ENCODE results near the gene A1BG. TPM values are rescaled to one million over a fixed set of nuclear protein-coding genes. Genes with fewer than 3 reads are reported as not detected.

Gene A1BG
- total RNA-seq, 4 donors from 2014 or later, result 1.0 to 14.9 (median 8.1) TPM

GRCh38 chr19:58392945-58393724 lies 39.8 kb upstream of the A1BG start:
- no peak overlapping the region for H3K27ac ChIP-seq
- H3K4me1 ChIP-seq, result peaks cover 39% of the 10 kb centered on the region
- H3K9me3 ChIP-seq, result no peaks in the 10 kb centered on the region
- no peak overlapping the region for H3K4me3 ChIP-seq
- H3K27me3 ChIP-seq, result peaks cover 18% of the 10 kb centered on the region
- peak in 1 of 2 donors; percentile 68 for DNase-seq (ENCODE audit: low spot score in 2 of 2)
- 89% methylated on average over 10 of the region's 26 CpGs for WGBS
- TF ChIP-seq, protein P1, sequence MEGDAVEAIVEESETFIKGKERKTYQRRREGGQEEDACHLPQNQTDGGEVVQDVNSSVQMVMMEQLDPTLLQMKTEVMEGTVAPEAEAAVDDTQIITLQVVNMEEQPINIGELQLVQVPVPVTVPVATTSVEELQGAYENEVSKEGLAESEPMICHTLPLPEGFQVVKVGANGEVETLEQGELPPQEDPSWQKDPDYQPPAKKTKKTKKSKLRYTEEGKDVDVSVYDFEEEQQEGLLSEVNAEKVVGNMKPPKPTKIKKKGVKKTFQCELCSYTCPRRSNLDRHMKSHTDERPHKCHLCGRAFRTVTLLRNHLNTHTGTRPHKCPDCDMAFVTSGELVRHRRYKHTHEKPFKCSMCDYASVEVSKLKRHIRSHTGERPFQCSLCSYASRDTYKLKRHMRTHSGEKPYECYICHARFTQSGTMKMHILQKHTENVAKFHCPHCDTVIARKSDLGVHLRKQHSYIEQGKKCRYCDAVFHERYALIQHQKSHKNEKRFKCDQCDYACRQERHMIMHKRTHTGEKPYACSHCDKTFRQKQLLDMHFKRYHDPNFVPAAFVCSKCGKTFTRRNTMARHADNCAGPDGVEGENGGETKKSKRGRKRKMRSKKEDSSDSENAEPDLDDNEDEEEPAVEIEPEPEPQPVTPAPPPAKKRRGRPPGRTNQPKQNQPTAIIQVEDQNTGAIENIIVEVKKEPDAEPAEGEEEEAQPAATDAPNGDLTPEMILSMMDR (IDR thresholded peaks at IDR 0.05), result no peak
- TF ChIP-seq EP300 (IDR thresholded peaks at IDR 0.05), result no peak
- H3K36me3 ChIP-seq, result peaks cover 46% of the 10 kb centered on the region

DNA sequence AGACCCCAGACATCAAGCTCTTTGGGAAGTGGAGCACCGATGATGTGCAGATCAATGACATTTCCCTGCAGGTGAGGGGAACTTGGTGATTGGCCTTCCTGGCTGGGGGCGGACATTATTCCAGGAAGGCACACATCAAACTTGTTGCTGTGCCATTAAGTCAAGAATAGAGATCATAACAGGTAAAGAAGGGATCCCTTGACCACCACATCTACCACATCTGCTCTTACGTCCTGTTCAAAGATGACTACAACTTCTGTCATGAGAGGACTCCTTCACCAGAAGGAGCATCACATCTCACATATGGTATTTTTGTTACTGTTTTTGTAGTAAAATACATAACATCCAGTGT lies 34.9 kb upstream of the A1BG start:
- Histone ChIP-seq H3K4me1 (peaks cover 32% of the 10 kb centered on the region), H3K27me3 (no peaks in the 10 kb centered on the region), H3K9me3 (no peaks in the 10 kb centered on the region), H3K4me3 (peak overlapping the region; percentile 66), H3K27ac (no peak overlapping the region), H3K36me3 (peaks cover 28% of the 10 kb centered on the region)
- no peak for DNase-seq (ENCODE audit: low spot score in 2 of 2)
- 85% methylated on average over 3 of the region's 3 CpGs for WGBS
- TF ChIP-seq POLR2AphosphoS5 (IDR thresholded peaks at IDR 0.05), result no peak
- TF ChIP-seq EP300 (IDR thresholded peaks at IDR 0.05), result no peak
- TF ChIP-seq POLR2A (IDR thresholded peaks at IDR 0.05), result no peak
- TF ChIP-seq, protein P1 (IDR thresholded peaks at IDR 0.05), result no peak

DNA sequence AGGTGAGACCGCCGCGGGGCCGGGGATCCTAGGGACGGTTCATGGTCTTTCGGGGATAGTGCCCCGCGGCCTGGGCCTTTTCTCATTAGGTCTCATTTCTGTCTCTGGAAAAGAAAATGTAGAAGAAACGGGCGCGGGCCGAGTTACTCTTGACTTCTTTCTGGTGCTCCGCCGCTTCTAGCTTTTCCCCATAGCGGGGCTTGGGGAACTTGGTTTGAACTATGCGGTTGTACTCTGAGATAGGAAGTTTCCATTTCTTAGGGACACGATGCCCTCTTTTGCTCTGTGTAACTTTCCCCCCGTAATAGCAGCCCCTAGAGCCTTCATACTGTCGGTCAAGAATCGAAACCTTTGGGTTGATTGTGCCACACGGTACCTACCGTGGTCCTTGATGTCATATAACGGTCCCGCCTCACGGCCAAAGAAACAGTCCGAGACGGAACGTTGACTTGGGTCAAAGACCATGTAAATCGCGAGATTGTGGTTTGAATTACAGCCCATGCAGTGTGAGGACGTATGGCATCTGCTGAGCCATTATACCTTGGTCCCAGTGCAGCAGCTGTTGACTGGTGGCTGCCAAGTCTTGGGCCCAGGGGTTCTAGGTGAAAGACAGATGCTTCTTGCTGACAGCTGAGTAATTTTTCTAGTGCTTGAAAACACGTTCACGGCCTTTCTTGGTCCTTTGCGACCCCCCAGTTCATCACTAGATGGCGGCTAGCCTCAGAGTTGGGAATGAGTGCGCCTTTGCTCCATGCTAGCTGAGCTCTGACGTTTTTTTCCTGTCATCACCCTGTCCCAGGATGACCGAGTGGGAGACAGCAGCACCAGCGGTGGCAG lies 34.3 kb upstream of the A1BG start:
- Histone ChIP-seq H3K9me3 (no peaks in the 10 kb centered on the region), H3K4me3 (peak overlapping the region; percentile 66), H3K27ac (peak overlapping the region; percentile 98), H3K36me3 (peaks cover 22% of the 10 kb centered on the region), H3K27me3 (no peaks in the 10 kb centered on the region), H3K4me1 (peaks cover 32% of the 10 kb centered on the region)
- 7% methylated on average over 28 of the region's 39 CpGs for WGBS
- no peak for TF ChIP-seq POLR2A (IDR thresholded peaks at IDR 0.05)
- no peak for TF ChIP-seq POLR2AphosphoS5 (IDR thresholded peaks at IDR 0.05)
- no peak for TF ChIP-seq EP300 (IDR thresholded peaks at IDR 0.05)
- TF ChIP-seq, protein P1 (IDR thresholded peaks at IDR 0.05), result no peak
- no peak for DNase-seq (ENCODE audit: low spot score in 2 of 2)

GRCh38 chr19:58386576-58387337 lies 33.5 kb upstream of the A1BG start, which contains the start of gene RPS5:
RPS5 (plus strand) TSS chr19:58387269; CDS start chr19:58388138, 869 bp downstream.
- DNase-seq (ENCODE audit: low spot score in 2 of 2), result peak; percentile 98
- H3K4me1 ChIP-seq, result peaks cover 40% of the 10 kb centered on the region
- peaks cover 20% of the 10 kb centered on the region for H3K36me3 ChIP-seq
- no peaks in the 10 kb centered on the region for H3K27me3 ChIP-seq
- no peak for TF ChIP-seq EP300 (IDR thresholded peaks at IDR 0.05)
- peak in 1 of 2 donors; percentile 72 for TF ChIP-seq POLR2A (IDR thresholded peaks at IDR 0.05)
- TF ChIP-seq POLR2AphosphoS5 (IDR thresholded peaks at IDR 0.05), result peak in 2 of 3 donors; percentile 85 to 87
- TF ChIP-seq, protein P1 (IDR thresholded peaks at IDR 0.05), result no peak
- H3K9me3 ChIP-seq, result no peaks in the 10 kb centered on the region
- peak within 1 kb of the TSS; percentile 98 for H3K27ac ChIP-seq
- WGBS, result 0% methylated on average over 17 of the region's 64 CpGs
- peak within 1 kb of the TSS; percentile 66 for H3K4me3 ChIP-seq

Measured in suprapubic skin (tissue), 4 donors.